ENCODE measurements around the gene TMEM218. TPM values are rescaled to one million over a fixed set of nuclear protein-coding genes. Genes with fewer than 3 reads are reported as not detected.
"Not testable (repeated sequence)": the region's sequence is repeated elsewhere in the genome, so short reads cannot be mapped to it uniquely, and the experiment has no call there.

The TMEM218 gene
- total RNA-seq, 4 donors from 2014 or later: 2.6 to 18.2 (median 10.6) TPM

DNA sequence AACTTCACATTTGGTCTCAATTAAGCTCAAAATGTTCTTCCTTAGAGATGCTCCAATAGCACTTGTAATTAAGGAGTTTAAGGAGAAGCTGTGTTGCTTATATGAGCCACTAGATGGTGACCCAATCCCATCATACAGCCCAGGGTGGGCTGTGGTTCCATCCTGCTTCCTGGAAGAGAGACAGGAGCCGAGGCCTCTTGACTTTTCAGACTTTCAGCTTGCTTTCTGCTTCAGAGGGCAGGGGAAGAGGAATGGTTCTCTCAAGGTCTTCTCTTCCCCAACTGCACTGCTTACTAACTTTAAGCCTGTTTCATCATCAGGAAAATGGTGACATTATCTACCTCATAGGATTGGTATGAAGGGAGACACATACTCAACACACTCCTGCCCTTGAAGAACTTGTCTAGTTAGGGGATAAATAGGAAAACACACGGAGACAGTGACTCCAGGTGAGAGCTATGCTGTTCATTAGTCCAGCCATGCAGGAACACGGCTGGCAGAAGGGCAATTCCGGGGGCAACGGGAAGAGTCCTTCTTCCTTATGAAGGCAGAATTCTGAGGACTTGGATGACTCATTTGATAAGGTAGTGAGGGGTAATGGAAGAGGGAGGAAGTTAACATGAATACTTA is 20.1 kb downstream of the TMEM218 start:
- no peaks in the 10 kb centered on the region for H3K36me3 ChIP-seq
- no peak overlapping the region for H3K27ac ChIP-seq
- no peaks in the 10 kb centered on the region for H3K9me3 ChIP-seq
- in situ Hi-C loops (cut with MboI; ENCODE audit: low pct_ligation_motif_present in 1 of 4, low pct_unique_long_range_greater_than_20kb in 1 of 4, low sequenced_read_pairs in 3 of 4) (no loop called here), intact Hi-C loops (cut with DNase I; ENCODE audit: low total_unique reads) (no loop called here)
- no peaks in the 10 kb centered on the region for H3K4me1 ChIP-seq
- TF ChIP-seq EP300 (IDR thresholded peaks at IDR 0.05; ENCODE audit: low read depth) (no peak), POLR2AphosphoS5 (IDR thresholded peaks at IDR 0.05) (no peak), POLR2A (IDR thresholded peaks at IDR 0.05) (no peak)
- TF ChIP-seq, protein P1, sequence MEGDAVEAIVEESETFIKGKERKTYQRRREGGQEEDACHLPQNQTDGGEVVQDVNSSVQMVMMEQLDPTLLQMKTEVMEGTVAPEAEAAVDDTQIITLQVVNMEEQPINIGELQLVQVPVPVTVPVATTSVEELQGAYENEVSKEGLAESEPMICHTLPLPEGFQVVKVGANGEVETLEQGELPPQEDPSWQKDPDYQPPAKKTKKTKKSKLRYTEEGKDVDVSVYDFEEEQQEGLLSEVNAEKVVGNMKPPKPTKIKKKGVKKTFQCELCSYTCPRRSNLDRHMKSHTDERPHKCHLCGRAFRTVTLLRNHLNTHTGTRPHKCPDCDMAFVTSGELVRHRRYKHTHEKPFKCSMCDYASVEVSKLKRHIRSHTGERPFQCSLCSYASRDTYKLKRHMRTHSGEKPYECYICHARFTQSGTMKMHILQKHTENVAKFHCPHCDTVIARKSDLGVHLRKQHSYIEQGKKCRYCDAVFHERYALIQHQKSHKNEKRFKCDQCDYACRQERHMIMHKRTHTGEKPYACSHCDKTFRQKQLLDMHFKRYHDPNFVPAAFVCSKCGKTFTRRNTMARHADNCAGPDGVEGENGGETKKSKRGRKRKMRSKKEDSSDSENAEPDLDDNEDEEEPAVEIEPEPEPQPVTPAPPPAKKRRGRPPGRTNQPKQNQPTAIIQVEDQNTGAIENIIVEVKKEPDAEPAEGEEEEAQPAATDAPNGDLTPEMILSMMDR (IDR thresholded peaks at IDR 0.05): peak; percentile 15 to 41 (median 39)
- H3K4me3 ChIP-seq: no peak overlapping the region
- DNase-seq: no peak
- 56 to 73% methylated on average over 3 to 5 of the region's 5 CpGs for WGBS, 2 donors (ENCODE audit: low coverage in 1 of 2)
- H3K27me3 ChIP-seq: no peaks in the 10 kb centered on the region

DNA sequence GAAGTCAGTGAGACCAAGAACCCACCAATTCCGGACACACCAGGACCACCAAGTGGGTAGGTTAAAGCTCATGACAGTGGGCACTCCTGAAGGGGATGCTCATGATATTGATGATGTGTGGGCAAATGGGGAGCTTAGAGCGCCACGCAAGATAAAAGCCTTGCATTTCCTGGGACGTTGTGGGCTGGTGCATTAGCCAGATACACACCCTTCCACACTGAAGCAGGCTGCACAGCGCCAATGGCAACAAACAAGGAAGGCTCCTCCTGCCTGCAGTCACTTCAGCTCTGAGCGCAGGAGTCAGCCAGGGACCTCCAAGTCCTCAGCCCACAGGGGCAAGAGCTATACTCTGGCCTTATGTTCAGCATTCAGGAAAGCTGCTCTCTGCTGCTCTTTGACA is 20.6 kb downstream of the TMEM218 start:
- H3K27me3 ChIP-seq: no peaks in the 10 kb centered on the region
- WGBS, 2 donors (ENCODE audit: low coverage in 1 of 2): 90% methylated on average over 6 of the region's 6 CpGs; no CpG with 5 or more reads in 1 of the 2 donors
- no peaks in the 10 kb centered on the region for H3K36me3 ChIP-seq
- no peaks in the 10 kb centered on the region for H3K9me3 ChIP-seq
- DNase-seq: no peak
- in situ Hi-C loops (cut with MboI; ENCODE audit: low pct_ligation_motif_present in 1 of 4, low pct_unique_long_range_greater_than_20kb in 1 of 4, low sequenced_read_pairs in 3 of 4): no loop called here
- TF ChIP-seq, protein P1 (IDR thresholded peaks at IDR 0.05): no peak
- TF ChIP-seq EP300 (IDR thresholded peaks at IDR 0.05; ENCODE audit: low read depth) (no peak), POLR2A (IDR thresholded peaks at IDR 0.05) (no peak), POLR2AphosphoS5 (IDR thresholded peaks at IDR 0.05) (no peak)
- no peak overlapping the region for H3K27ac ChIP-seq
- no peaks in the 10 kb centered on the region for H3K4me1 ChIP-seq
- intact Hi-C loops (cut with DNase I; ENCODE audit: low total_unique reads): no loop called here
- H3K4me3 ChIP-seq: no peak overlapping the region

DNA sequence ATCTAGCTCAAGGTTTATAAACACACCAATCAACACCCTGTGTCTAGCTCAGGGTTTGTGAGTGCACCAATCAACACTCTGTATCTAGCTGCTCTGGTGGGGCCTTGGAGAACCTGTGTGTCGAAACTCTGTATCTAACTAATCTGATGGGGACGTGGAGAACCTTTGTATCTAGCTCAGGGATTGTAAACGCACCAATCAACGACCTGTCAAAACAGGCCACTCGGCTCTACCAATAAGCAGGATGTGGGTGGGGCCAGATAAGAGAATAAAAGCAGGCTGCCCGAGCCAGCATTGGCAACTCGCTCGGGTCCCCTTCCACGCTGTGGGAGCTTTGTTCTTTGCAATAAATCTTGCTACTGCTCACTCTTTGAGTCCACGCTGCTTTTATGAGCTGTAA is 21.3 kb downstream of the TMEM218 start:
- intact Hi-C loops (cut with DNase I; ENCODE audit: low total_unique reads); H3K27ac ChIP-seq; H3K9me3 ChIP-seq; H3K27me3 ChIP-seq; H3K4me1 ChIP-seq; DNase-seq; H3K36me3 ChIP-seq; H3K4me3 ChIP-seq; in situ Hi-C loops (cut with MboI; ENCODE audit: low pct_ligation_motif_present in 1 of 4, low pct_unique_long_range_greater_than_20kb in 1 of 4, low sequenced_read_pairs in 3 of 4): not testable (repeated sequence)
- 80% methylated on average over 10 of the region's 10 CpGs; no CpG with 5 or more reads in 1 of the 2 donors for WGBS, 2 donors (ENCODE audit: low coverage in 1 of 2)

DNA sequence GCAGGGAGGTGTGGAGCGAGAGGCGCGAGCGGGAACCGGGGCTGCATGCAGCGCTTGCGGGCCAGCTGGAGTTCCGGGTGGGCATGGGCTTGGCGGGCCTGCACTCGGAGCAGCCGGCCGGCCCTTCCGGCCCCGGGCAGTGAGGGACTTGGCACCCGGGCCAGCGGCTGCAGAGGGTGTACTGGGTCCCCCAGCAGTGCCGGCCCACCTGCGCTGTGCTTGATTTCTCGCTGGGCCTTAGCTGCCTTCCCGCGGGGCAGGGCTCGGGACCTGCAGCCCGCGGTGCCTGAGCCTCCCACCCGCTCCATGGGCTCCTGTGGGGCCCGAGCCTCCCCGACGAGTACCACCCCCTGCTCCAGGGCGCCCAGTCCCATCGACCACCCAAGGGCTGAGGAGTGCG is 21.9 kb downstream of the TMEM218 start:
- 94% methylated on average over 14 of the region's 31 CpGs; no CpG with 5 or more reads in 1 of the 2 donors for WGBS, 2 donors (ENCODE audit: low coverage in 1 of 2)
- H3K36me3 ChIP-seq; H3K4me1 ChIP-seq; H3K4me3 ChIP-seq; intact Hi-C loops (cut with DNase I; ENCODE audit: low total_unique reads); H3K9me3 ChIP-seq; H3K27me3 ChIP-seq; H3K27ac ChIP-seq; DNase-seq: not testable (repeated sequence)
- in situ Hi-C loops (cut with MboI; ENCODE audit: low pct_ligation_motif_present in 1 of 4, low pct_unique_long_range_greater_than_20kb in 1 of 4, low sequenced_read_pairs in 3 of 4): loop anchor here in 1 of 4 donors (10.0 kb wide), 1 partner anchor 55 kb away; no protein-coding TSS in a partner anchor

DNA sequence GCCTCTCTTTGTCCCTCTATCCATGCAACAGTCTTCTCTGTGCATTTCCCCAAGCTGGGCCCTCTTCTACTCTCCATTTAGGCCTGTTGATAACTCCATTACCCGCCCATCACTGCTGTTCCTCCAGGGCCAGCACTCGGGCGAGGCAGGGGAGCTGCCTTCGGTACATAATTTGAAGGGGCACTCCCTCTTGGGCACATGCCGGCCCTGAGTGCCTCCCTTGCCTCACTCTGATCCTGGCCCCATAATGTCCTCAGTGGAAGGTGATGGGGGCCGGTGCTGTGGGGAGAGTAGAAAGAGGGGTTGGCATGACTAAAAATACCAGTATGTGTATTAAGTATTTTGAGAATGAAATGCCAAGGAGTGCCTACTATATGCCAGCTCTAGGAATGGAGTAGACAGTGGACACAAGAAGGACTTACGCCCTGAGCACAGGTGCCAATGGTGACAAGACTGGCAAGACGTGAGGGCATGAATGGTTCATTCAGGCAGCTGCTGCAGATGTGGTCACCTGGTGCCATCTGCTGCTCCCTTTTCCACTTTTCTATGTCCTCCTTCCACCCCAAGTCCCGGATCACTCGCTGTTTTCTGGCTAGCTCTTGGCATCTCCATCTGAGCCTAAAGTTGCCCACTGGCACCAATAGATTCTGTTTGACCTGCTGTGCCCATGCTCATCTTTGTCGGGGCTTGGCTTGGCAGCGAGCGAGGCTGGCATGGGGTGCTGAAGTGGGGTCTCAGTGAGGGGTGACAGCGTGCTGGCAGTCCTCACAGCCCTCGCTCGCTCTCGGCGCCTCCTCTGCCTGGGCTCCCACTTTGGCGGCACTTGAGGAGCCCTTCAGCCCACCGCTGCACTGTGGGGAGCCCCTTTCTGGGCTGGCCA is 22.6 kb downstream of the TMEM218 start:
- intact Hi-C loops (cut with DNase I; ENCODE audit: low total_unique reads) (no loop called here), in situ Hi-C loops (cut with MboI; ENCODE audit: low pct_ligation_motif_present in 1 of 4, low pct_unique_long_range_greater_than_20kb in 1 of 4, low sequenced_read_pairs in 3 of 4) (loop anchor here in 1 of 4 donors (10.0 kb wide), 1 partner anchor 56 kb away; no protein-coding TSS in a partner anchor)
- DNase-seq: no peak
- 84 to 86% methylated on average over 4 to 20 of the region's 20 CpGs for WGBS, 2 donors (ENCODE audit: low coverage in 1 of 2)
- Histone ChIP-seq H3K27me3 (no peaks in the 10 kb centered on the region), H3K4me3 (no peak overlapping the region), H3K36me3 (no peaks in the 10 kb centered on the region), H3K27ac (no peak overlapping the region), H3K9me3 (no peaks in the 10 kb centered on the region), H3K4me1 (no peaks in the 10 kb centered on the region)
- TF ChIP-seq, protein P1 (IDR thresholded peaks at IDR 0.05): no peak
- TF ChIP-seq POLR2AphosphoS5 (IDR thresholded peaks at IDR 0.05) (no peak), EP300 (IDR thresholded peaks at IDR 0.05; ENCODE audit: low read depth) (no peak), POLR2A (IDR thresholded peaks at IDR 0.05) (no peak)

All from transverse colon (tissue), 4 donors.